HEK293 (cell line): ENCODE results near the gene CSNK2A2.
A peak's percentile ranks its signal among the peaks of the same experiment; 100 is the strongest.

ENCODE experiments used
- GLI2 ChIP-seq: fragments of 450-650 bp; formaldehyde crosslinking; IDR thresholded peaks from 2 replicates; pipeline ENCODE4; 2017; ENCODE audit warnings: missing biosample characterization, missing genetic modification characterization, low read depth, borderline replicate concordance
- IKZF3 ChIP-seq: fragments of 450-650 bp; IDR thresholded peaks from 2 replicates; pipeline ENCODE4 v1.5.0; 2018; ENCODE audit warnings: missing biosample characterization, mild to moderate bottlenecking, missing genetic modification characterization, moderate library complexity
- MEIS1 ChIP-seq: sonication (generic); formaldehyde crosslinking; IDR thresholded peaks from 2 replicates; pipeline ENCODE4 v1.8.1; 2022; ENCODE audit warnings: missing genetic modification reagents, mild to moderate bottlenecking, borderline replicate concordance
- PRDM1 ChIP-seq: fragments of 450-650 bp; formaldehyde crosslinking; IDR thresholded peaks from 2 replicates; pipeline ENCODE4; 2016; ENCODE audit warnings: missing biosample characterization, missing genetic modification characterization
- REPIN1 ChIP-seq: fragments of 450-650 bp; formaldehyde crosslinking; IDR thresholded peaks from 2 replicates; pipeline ENCODE4 v1.5.1; 2017; ENCODE audit warnings: missing biosample characterization, missing genetic modification characterization, low read depth
- TCF7L2 ChIP-seq: IDR thresholded peaks from 2 replicates; pipeline ENCODE4 v1.6.1; 2011; ENCODE audit warnings: low read depth, mild to moderate bottlenecking, inconsistent platforms, low read length, moderate library complexity, borderline replicate concordance
- ZBTB48 ChIP-seq: fragments of 450-650 bp; formaldehyde crosslinking; IDR thresholded peaks from 2 replicates; pipeline ENCODE4 v1.5.1; 2016; ENCODE audit warnings: missing biosample characterization, missing genetic modification characterization
- ZBTB7A ChIP-seq: fragments of 450-650 bp; formaldehyde crosslinking; IDR thresholded peaks from 2 replicates; pipeline ENCODE4 v1.5.1; 2016; ENCODE audit warnings: low read depth, missing biosample characterization, missing genetic modification characterization
- ZNF202 ChIP-seq: fragments of 450-650 bp; formaldehyde crosslinking; IDR thresholded peaks from 2 replicates; pipeline ENCODE4 v1.5.1; 2016; ENCODE audit warnings: missing biosample characterization, missing genetic modification characterization, borderline replicate concordance
- ZNF211 ChIP-seq: fragments of 450-650 bp; formaldehyde crosslinking; IDR thresholded peaks from 2 replicates; pipeline ENCODE4 v1.5.1; 2016; ENCODE audit warnings: low read depth, missing biosample characterization, missing genetic modification characterization
- ZNF302 ChIP-seq: fragments of 450-650 bp; formaldehyde crosslinking; IDR thresholded peaks from 2 replicates; pipeline ENCODE4 v1.5.1; 2016; ENCODE audit warnings: missing biosample characterization, missing genetic modification characterization, low read depth
- ZNF341 ChIP-seq: fragments of 450-650 bp; formaldehyde crosslinking; IDR thresholded peaks from 2 replicates; pipeline ENCODE4; 2016; ENCODE audit warnings: low read depth, missing biosample characterization, missing genetic modification characterization
- ZNF394 ChIP-seq: fragments of 450-650 bp; formaldehyde crosslinking; IDR thresholded peaks from 2 replicates; pipeline ENCODE4 v1.5.1; 2016; ENCODE audit warnings: missing biosample characterization, missing genetic modification characterization, mild to moderate bottlenecking, moderate library complexity, borderline replicate concordance
- ZNF426 ChIP-seq: fragments of 450-650 bp; formaldehyde crosslinking; IDR thresholded peaks from 2 replicates; pipeline ENCODE4 v1.5.1; 2017; ENCODE audit warnings: missing biosample characterization, missing genetic modification characterization, mild to moderate bottlenecking, inconsistent platforms, moderate library complexity
- ZNF48 ChIP-seq: fragments of 450-650 bp; formaldehyde crosslinking; IDR thresholded peaks from 2 replicates; pipeline ENCODE4 v1.5.1; 2016; ENCODE audit warnings: missing biosample characterization, missing genetic modification characterization
- ZNF514 ChIP-seq: fragments of 450-650 bp; formaldehyde crosslinking; IDR thresholded peaks from 2 replicates; pipeline ENCODE4 v1.5.1; 2016; ENCODE audit warnings: missing biosample characterization, missing genetic modification characterization
- ZNF560 ChIP-seq: fragments of 450-650 bp; formaldehyde crosslinking; IDR thresholded peaks from 2 replicates; pipeline ENCODE4 v1.5.1; 2017; ENCODE audit warnings: missing biosample characterization, missing genetic modification characterization, borderline replicate concordance
- ZNF571 ChIP-seq: fragments of 450-650 bp; formaldehyde crosslinking; IDR thresholded peaks from 2 replicates; pipeline ENCODE4 v1.5.0; 2017; ENCODE audit warnings: missing biosample characterization, missing genetic modification characterization
- ZNF600 ChIP-seq: fragments of 450-650 bp; formaldehyde crosslinking; IDR thresholded peaks from 2 replicates; pipeline ENCODE4 v1.5.1; 2016; ENCODE audit warnings: missing biosample characterization, missing genetic modification characterization
- ZNF707 ChIP-seq: fragments of 450-650 bp; formaldehyde crosslinking; IDR thresholded peaks from 2 replicates; pipeline ENCODE4 v1.5.1; 2016; ENCODE audit warnings: missing biosample characterization, missing genetic modification characterization
- ZNF837 ChIP-seq: fragments of 450-650 bp; formaldehyde crosslinking; IDR thresholded peaks from 2 replicates; pipeline ENCODE4 v1.5.1; 2016; ENCODE audit warnings: missing biosample characterization, missing genetic modification characterization
- ZSCAN23 ChIP-seq: fragments of 450-650 bp; formaldehyde crosslinking; IDR thresholded peaks from 2 replicates; pipeline ENCODE4 v1.5.1; 2016; ENCODE audit warnings: missing biosample characterization, missing genetic modification characterization
- TF ChIP-seq, protein P1 (sequence below): fragments of 450-650 bp; formaldehyde crosslinking; IDR thresholded peaks from 2 replicates; pipeline ENCODE4 v1.5.1; 2017; ENCODE audit warnings: missing biosample characterization, missing genetic modification characterization
- TF ChIP-seq, protein P2 (sequence below): fragments of 450-650 bp; formaldehyde crosslinking; IDR thresholded peaks from 2 replicates; pipeline ENCODE4 v1.5.1; 2016; ENCODE audit warnings: missing biosample characterization, missing genetic modification characterization, low read depth
- TF ChIP-seq, protein P3 (sequence below): fragments of 450-650 bp; formaldehyde crosslinking; IDR thresholded peaks from 2 replicates; pipeline ENCODE4 v1.5.1; 2016; ENCODE audit warnings: missing biosample characterization, missing genetic modification characterization
- TF ChIP-seq, protein P4 (sequence below): fragments of 450-650 bp; formaldehyde crosslinking; IDR thresholded peaks from 2 replicates; pipeline ENCODE4 v1.5.1; 2016; ENCODE audit warnings: missing biosample characterization, missing genetic modification characterization, borderline replicate concordance
- TF ChIP-seq, protein P5 (sequence below): IDR thresholded peaks from 2 replicates; pipeline ENCODE4 v1.6.1; 2011; ENCODE audit warnings: mild to moderate bottlenecking, low read depth, low read length, borderline replicate concordance
- TF ChIP-seq, protein P6 (sequence below): fragments of 450-650 bp; formaldehyde crosslinking; IDR thresholded peaks from 2 replicates; pipeline ENCODE4 v1.5.1; 2016; ENCODE audit warnings: missing biosample characterization, missing genetic modification characterization

Gene CSNK2A2

DNA sequence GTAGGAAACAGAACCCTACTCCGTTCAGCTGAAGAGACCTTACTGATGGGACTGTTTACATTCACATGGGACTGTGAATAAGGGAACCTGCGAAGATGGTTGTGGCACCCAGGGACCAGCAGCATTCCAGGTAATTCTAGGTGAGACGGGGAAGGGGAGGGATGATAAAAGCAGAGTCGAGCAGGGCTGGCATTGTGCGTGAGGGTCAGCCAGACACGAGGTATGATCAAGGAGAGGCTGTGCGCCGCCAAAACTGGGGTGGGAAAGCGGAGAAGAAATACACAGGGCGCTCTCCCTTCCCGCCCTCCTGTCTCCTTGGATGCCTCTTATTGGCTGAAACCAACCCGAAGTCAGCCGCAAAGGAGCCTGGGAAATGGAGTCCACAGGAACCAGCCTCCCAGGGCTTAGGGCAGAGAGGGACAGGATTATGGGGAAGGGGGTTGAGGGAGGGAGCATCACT is 38.4 kb upstream of the CSNK2A2 start (continued):
- TF ChIP-seq REPIN1 (tag by site-specific recombination) (no peak), ZNF600 (tag by site-specific recombination) (0 out of 2 replicates have a peak, but pooled peaks have one; percentile 23), ZBTB48 (peak; percentile 96), ZNF341 (no peak), ZNF202 (tag by site-specific recombination) (no peak), ZBTB7A (tag by site-specific recombination) (no peak), ZNF571 (tag by site-specific recombination) (no peak), ZNF426 (tag by site-specific recombination) (no peak), ZNF394 (tag by site-specific recombination) (no peak), GLI2 (tag by site-specific recombination) (no peak), IKZF3 (tag by site-specific recombination) (no peak), ZSCAN23 (tag by site-specific recombination) (no peak), ZNF302 (tag by site-specific recombination) (no peak), PRDM1 (tag by site-specific recombination) (no peak), ZNF514 (no peak), TCF7L2 (no peak), ZNF48 (tag by site-specific recombination) (no peak), ZNF837 (tag by site-specific recombination) (no peak), MEIS1 (CRISPR knock-in tag) (no peak), ZNF707 (tag by site-specific recombination) (no peak), ZNF560 (tag by site-specific recombination) (no peak), ZNF211 (tag by site-specific recombination) (no peak)
- TF ChIP-seq, protein P1, sequence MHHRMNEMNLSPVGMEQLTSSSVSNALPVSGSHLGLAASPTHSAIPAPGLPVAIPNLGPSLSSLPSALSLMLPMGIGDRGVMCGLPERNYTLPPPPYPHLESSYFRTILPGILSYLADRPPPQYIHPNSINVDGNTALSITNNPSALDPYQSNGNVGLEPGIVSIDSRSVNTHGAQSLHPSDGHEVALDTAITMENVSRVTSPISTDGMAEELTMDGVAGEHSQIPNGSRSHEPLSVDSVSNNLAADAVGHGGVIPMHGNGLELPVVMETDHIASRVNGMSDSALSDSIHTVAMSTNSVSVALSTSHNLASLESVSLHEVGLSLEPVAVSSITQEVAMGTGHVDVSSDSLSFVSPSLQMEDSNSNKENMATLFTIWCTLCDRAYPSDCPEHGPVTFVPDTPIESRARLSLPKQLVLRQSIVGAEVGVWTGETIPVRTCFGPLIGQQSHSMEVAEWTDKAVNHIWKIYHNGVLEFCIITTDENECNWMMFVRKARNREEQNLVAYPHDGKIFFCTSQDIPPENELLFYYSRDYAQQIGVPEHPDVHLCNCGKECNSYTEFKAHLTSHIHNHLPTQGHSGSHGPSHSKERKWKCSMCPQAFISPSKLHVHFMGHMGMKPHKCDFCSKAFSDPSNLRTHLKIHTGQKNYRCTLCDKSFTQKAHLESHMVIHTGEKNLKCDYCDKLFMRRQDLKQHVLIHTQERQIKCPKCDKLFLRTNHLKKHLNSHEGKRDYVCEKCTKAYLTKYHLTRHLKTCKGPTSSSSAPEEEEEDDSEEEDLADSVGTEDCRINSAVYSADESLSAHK (tag by site-specific recombination): no peak
- TF ChIP-seq, protein P2, sequence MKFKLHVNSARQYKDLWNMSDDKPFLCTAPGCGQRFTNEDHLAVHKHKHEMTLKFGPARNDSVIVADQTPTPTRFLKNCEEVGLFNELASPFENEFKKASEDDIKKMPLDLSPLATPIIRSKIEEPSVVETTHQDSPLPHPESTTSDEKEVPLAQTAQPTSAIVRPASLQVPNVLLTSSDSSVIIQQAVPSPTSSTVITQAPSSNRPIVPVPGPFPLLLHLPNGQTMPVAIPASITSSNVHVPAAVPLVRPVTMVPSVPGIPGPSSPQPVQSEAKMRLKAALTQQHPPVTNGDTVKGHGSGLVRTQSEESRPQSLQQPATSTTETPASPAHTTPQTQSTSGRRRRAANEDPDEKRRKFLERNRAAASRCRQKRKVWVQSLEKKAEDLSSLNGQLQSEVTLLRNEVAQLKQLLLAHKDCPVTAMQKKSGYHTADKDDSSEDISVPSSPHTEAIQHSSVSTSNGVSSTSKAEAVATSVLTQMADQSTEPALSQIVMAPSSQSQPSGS: no peak
- TF ChIP-seq, protein P3, sequence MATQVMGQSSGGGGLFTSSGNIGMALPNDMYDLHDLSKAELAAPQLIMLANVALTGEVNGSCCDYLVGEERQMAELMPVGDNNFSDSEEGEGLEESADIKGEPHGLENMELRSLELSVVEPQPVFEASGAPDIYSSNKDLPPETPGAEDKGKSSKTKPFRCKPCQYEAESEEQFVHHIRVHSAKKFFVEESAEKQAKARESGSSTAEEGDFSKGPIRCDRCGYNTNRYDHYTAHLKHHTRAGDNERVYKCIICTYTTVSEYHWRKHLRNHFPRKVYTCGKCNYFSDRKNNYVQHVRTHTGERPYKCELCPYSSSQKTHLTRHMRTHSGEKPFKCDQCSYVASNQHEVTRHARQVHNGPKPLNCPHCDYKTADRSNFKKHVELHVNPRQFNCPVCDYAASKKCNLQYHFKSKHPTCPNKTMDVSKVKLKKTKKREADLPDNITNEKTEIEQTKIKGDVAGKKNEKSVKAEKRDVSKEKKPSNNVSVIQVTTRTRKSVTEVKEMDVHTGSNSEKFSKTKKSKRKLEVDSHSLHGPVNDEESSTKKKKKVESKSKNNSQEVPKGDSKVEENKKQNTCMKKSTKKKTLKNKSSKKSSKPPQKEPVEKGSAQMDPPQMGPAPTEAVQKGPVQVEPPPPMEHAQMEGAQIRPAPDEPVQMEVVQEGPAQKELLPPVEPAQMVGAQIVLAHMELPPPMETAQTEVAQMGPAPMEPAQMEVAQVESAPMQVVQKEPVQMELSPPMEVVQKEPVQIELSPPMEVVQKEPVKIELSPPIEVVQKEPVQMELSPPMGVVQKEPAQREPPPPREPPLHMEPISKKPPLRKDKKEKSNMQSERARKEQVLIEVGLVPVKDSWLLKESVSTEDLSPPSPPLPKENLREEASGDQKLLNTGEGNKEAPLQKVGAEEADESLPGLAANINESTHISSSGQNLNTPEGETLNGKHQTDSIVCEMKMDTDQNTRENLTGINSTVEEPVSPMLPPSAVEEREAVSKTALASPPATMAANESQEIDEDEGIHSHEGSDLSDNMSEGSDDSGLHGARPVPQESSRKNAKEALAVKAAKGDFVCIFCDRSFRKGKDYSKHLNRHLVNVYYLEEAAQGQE: no peak
- TF ChIP-seq, protein P4, sequence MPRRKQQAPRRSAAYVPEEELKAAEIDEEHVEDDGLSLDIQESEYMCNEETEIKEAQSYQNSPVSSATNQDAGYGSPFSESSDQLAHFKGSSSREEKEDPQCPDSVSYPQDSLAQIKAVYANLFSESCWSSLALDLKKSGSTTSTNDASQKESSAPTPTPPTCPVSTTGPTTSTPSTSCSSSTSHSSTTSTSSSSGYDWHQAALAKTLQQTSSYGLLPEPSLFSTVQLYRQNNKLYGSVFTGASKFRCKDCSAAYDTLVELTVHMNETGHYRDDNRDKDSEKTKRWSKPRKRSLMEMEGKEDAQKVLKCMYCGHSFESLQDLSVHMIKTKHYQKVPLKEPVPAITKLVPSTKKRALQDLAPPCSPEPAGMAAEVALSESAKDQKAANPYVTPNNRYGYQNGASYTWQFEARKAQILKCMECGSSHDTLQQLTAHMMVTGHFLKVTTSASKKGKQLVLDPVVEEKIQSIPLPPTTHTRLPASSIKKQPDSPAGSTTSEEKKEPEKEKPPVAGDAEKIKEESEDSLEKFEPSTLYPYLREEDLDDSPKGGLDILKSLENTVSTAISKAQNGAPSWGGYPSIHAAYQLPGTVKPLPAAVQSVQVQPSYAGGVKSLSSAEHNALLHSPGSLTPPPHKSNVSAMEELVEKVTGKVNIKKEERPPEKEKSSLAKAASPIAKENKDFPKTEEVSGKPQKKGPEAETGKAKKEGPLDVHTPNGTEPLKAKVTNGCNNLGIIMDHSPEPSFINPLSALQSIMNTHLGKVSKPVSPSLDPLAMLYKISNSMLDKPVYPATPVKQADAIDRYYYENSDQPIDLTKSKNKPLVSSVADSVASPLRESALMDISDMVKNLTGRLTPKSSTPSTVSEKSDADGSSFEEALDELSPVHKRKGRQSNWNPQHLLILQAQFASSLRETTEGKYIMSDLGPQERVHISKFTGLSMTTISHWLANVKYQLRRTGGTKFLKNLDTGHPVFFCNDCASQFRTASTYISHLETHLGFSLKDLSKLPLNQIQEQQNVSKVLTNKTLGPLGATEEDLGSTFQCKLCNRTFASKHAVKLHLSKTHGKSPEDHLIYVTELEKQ (tag by site-specific recombination): no peak
- TF ChIP-seq, protein P5, sequence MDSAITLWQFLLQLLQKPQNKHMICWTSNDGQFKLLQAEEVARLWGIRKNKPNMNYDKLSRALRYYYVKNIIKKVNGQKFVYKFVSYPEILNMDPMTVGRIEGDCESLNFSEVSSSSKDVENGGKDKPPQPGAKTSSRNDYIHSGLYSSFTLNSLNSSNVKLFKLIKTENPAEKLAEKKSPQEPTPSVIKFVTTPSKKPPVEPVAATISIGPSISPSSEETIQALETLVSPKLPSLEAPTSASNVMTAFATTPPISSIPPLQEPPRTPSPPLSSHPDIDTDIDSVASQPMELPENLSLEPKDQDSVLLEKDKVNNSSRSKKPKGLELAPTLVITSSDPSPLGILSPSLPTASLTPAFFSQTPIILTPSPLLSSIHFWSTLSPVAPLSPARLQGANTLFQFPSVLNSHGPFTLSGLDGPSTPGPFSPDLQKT: no peak
- TF ChIP-seq, protein P6, sequence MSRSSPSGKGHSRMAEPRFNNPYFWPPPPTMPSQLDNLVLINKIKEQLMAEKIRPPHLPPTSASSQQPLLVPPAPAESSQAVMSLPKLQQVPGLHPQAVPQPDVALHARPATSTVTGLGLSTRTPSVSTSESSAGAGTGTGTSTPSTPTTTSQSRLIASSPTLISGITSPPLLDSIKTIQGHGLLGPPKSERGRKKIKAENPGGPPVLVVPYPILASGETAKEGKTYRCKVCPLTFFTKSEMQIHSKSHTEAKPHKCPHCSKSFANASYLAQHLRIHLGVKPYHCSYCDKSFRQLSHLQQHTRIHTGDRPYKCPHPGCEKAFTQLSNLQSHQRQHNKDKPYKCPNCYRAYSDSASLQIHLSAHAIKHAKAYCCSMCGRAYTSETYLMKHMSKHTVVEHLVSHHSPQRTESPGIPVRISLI (tag by site-specific recombination): no peak
